Liver (tissue), 9 donors: ENCODE measurements around the gene ACER2. TPM values are rescaled to one million over a fixed set of nuclear protein-coding genes. Genes with fewer than 3 reads are reported as not detected.
"Not testable (repeated sequence)": the region's sequence is repeated elsewhere in the genome, so short reads cannot be mapped to it uniquely, and the experiment has no call there.

ENCODE experiments used
- DNase-seq: peaks from one replicate; pipeline ENCODE4 v3.0.0-alpha.2; 2017; ENCODE audit warnings: low spot score
- H3K27ac ChIP-seq, 2 donors: one replicate each; pipeline ENCODE4 v1.7.0; 2013; ENCODE audit warnings: inconsistent platforms in 2 of 2, low read length in 2 of 2, control low read depth in 1 of 2, low read depth in 1 of 2, mild to moderate bottlenecking in 1 of 2
- H3K27me3 ChIP-seq, 4 donors: one replicate each; pipeline versions ENCODE4 v1.6.1 to v1.7.0; 2013; ENCODE audit warnings: low read length in 3 of 4, inconsistent platforms in 1 of 4, mild to moderate bottlenecking in 1 of 4, moderate library complexity in 1 of 4; ENCODE audit not compliant: control insufficient read depth in 4 of 4, insufficient read depth in 4 of 4
- H3K36me3 ChIP-seq, 4 donors: one replicate each; pipeline versions ENCODE4 v1.6.1 to v1.7.0; 2013; ENCODE audit warnings: low read length in 3 of 4, mild to moderate bottlenecking in 3 of 4, low read depth in 1 of 4, moderate library complexity in 1 of 4; ENCODE audit not compliant: control insufficient read depth in 4 of 4, insufficient read depth in 3 of 4
- H3K4me1 ChIP-seq, 4 donors: one replicate each; pipeline versions ENCODE4 v1.6.1 to v1.7.0; 2013; ENCODE audit warnings: low read length in 3 of 4, mild to moderate bottlenecking in 3 of 4, moderate library complexity in 1 of 4; ENCODE audit not compliant: control insufficient read depth in 4 of 4, insufficient read depth in 4 of 4
- H3K4me3 ChIP-seq, 3 donors: one replicate each; pipeline versions ENCODE4 v1.6.1 to v1.7.0; 2013; ENCODE audit warnings: low read length in 3 of 3, control low read depth in 1 of 3, low read depth in 1 of 3, mild to moderate bottlenecking in 1 of 3
- H3K9ac ChIP-seq, 2 donors: one replicate each; pipeline ENCODE4 v1.7.0; 2013; ENCODE audit warnings: low read length in 2 of 2, mild to moderate bottlenecking in 2 of 2, moderate library complexity in 2 of 2, control low read depth in 1 of 2, low read depth in 1 of 2
- H3K9me3 ChIP-seq, 4 donors: one replicate each; pipeline versions ENCODE4 v1.6.1 to v1.7.0; 2013; ENCODE audit warnings: low read length in 3 of 4; ENCODE audit not compliant: control insufficient read depth in 4 of 4
- ATF3 ChIP-seq: IDR thresholded peaks from 2 replicates; pipeline ENCODE4 v1.6.1; 2016; ENCODE audit warnings: antibody characterized with exemption
- EGR1 ChIP-seq, 2 donors: IDR thresholded peaks; 2 replicates each; pipeline ENCODE4 v1.6.1; 2016 to 2018; ENCODE audit warnings: antibody characterized with exemption in 2 of 2, low read depth in 2 of 2
- FOXA1 ChIP-seq: IDR thresholded peaks from 2 replicates; pipeline ENCODE4 v1.6.1; 2016; ENCODE audit warnings: antibody characterized with exemption
- FOXA2 ChIP-seq: IDR thresholded peaks from 2 replicates; pipeline ENCODE4 v1.6.1; 2016; ENCODE audit warnings: antibody characterized with exemption
- GABPA ChIP-seq, 2 donors: IDR thresholded peaks in 1 of 2; conservative IDR thresholded peaks in 1 of 2; 2 replicates each; pipeline ENCODE4 v1.6.1; 2016; ENCODE audit warnings: antibody characterized with exemption in 2 of 2, mild to moderate bottlenecking in 1 of 2, moderate library complexity in 1 of 2
- HNF4A ChIP-seq, 2 donors: conservative IDR thresholded peaks; 2 replicates each; pipeline ENCODE4 v1.6.1; 2016; ENCODE audit warnings: antibody characterized with exemption in 2 of 2, mild to moderate bottlenecking in 2 of 2
- HNF4G ChIP-seq: IDR thresholded peaks from 2 replicates; pipeline ENCODE4 v1.6.1; 2016; ENCODE audit warnings: antibody characterized with exemption
- NR2F2 ChIP-seq: IDR thresholded peaks from 2 replicates; pipeline ENCODE4 v1.6.1; 2016; ENCODE audit warnings: antibody characterized with exemption
- SP1 ChIP-seq: IDR thresholded peaks from 2 replicates; pipeline ENCODE4 v1.6.1; 2018; ENCODE audit warnings: antibody characterized with exemption, mild to moderate bottlenecking
- TAF1 ChIP-seq: conservative IDR thresholded peaks from 2 replicates; pipeline ENCODE4 v1.6.1; 2016; ENCODE audit warnings: antibody characterized with exemption, mild to moderate bottlenecking
- YY1 ChIP-seq: IDR thresholded peaks from 2 replicates; pipeline ENCODE4 v1.6.1; 2016; ENCODE audit warnings: antibody characterized with exemption, mild to moderate bottlenecking
- ZBTB33 ChIP-seq: IDR thresholded peaks from 2 replicates; pipeline ENCODE4 v1.6.1; 2016; ENCODE audit warnings: antibody characterized with exemption
- WGBS: extraction: QIAGEN DNeasy Blood & Tissue Kit; methylation state at CpG from one replicate; pipeline ENCODE4 v1.1.7; 2013; 5-methylcytosine and 5-hydroxymethylcytosine counted together
- polyA plus RNA-seq, 2 donors: library from polyadenylated mRNA; stranded (reverse) in 1 of 2; unstranded in 1 of 2; fragments of 200-250 nt in 1 of 2; fragments of >200 nt in 1 of 2; fragmentation: Nextera tagmentation in 1 of 2; extraction: Ambion mirVana in 1 of 2; gene quantifications; one replicate each; pipeline versions ENCODE4 v1.2.1 to v1.2.3, GENCODE V29; 2013 to 2015
- total RNA-seq, 2 donors: library from RNA; depleted of rRNA; stranded (reverse); fragments of >200 nt; gene quantifications; one replicate each; pipeline ENCODE4 v1.2.3, GENCODE V29; 2014
- TF ChIP-seq, protein P1 (sequence below): IDR thresholded peaks from 2 replicates; pipeline ENCODE4 v1.6.1; 2016; ENCODE audit warnings: antibody characterized with exemption
- TF ChIP-seq, protein P2 (sequence below): fragments of 150-350 bp; IDR thresholded peaks from 2 replicates; pipeline ENCODE4 v1.5.1; 2017; ENCODE audit warnings: improper control_type of control experiment, low read depth, low read length; ENCODE audit not compliant: missing input control
- donor health status: healthy.
- donor health status: healthy.
- donor health status: healthy.
- donor health status: healthy.
- donor health status: healthy.

ACER2 gene
- total and polyA plus RNA-seq, 4 donors = 0.47 to 4.0 (median 1.9) TPM

- TF ChIP-seq FOXA2 = no peak
- no peak for TF ChIP-seq FOXA1
- TF ChIP-seq ATF3 = no peak
- TF ChIP-seq SP1 = no peak
- TF ChIP-seq HNF4A (conservative IDR thresholded peaks at IDR 0.05) = no peak
- TF ChIP-seq GABPA (IDR thresholded peaks at IDR 0.05 in 1 of 2, conservative IDR thresholded peaks at IDR 0.05 in 1 of 2) = no peak
- TF ChIP-seq, protein P1, sequence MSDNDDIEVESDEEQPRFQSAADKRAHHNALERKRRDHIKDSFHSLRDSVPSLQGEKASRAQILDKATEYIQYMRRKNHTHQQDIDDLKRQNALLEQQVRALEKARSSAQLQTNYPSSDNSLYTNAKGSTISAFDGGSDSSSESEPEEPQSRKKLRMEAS = no peak
- no peak for TF ChIP-seq EGR1 (IDR thresholded peaks at IDR 0.05; ENCODE audit: low read depth in 2 of 2)
- TF ChIP-seq NR2F2 = no peak
- no peak for TF ChIP-seq HNF4G
- Histone ChIP-seq H3K36me3 (no peaks in the 10 kb centered on the region), H3K4me3 (no peak overlapping the region), H3K27ac (no peak overlapping the region), H3K9me3 (no peaks in the 10 kb centered on the region), H3K4me1 (no peaks in the 10 kb centered on the region), H3K9ac (no peak overlapping the region), H3K27me3 (no peaks in the 10 kb centered on the region)
- 76% methylated on average over 2 of the region's 2 CpGs for WGBS
- DNase-seq = no peak
Measured at GRCh38 chr9:19387317-19387716, 21.5 kb upstream of the ACER2 start.

GRCh38 chr9:19389539-19389938, 19.3 kb upstream of the ACER2 start:
- H3K9ac ChIP-seq, DNase-seq, H3K4me3 ChIP-seq, H3K4me1 ChIP-seq, H3K27ac ChIP-seq, H3K36me3 ChIP-seq, H3K9me3 ChIP-seq, H3K27me3 ChIP-seq: not testable (repeated sequence)
- 98% methylated on average over 4 of the region's 4 CpGs for WGBS

DNA sequence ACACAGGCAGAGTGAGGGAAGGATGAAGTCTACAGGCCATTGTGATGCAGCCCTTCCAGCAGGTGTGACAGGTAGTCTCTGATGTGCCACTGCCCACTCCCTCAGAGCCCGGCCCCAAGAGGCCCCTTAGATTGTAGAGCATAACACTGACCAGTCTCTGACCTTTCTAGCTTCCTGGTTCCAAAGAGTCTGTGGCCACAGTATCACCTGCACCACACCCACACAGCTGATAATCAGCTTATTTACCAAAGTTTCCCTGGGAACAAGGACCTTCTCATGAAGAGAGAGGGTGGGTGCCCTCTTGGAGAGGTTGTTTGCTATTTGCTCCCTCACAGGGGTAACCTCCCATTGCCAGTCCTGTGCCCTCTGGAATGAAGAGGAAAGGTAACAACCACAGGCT, 11.0 kb upstream of the ACER2 start:
- no peak overlapping the region for H3K27ac ChIP-seq
- H3K27me3 ChIP-seq = no peaks in the 10 kb centered on the region
- no peak overlapping the region for H3K9ac ChIP-seq
- H3K4me1 ChIP-seq = no peaks in the 10 kb centered on the region
- WGBS = 50% methylated on average over 1 of the region's 1 CpG
- no peaks in the 10 kb centered on the region for H3K36me3 ChIP-seq
- TF ChIP-seq YY1 = no peak
- no peak for TF ChIP-seq TAF1
- TF ChIP-seq ATF3 = no peak
- no peak for TF ChIP-seq HNF4G
- no peak for TF ChIP-seq ZBTB33
- TF ChIP-seq, protein P1 = no peak
- no peak for TF ChIP-seq FOXA2
- no peak for TF ChIP-seq SP1
- no peak for TF ChIP-seq HNF4A (conservative IDR thresholded peaks at IDR 0.05)
- no peak for TF ChIP-seq FOXA1
- TF ChIP-seq NR2F2 = no peak
- TF ChIP-seq, protein P2, sequence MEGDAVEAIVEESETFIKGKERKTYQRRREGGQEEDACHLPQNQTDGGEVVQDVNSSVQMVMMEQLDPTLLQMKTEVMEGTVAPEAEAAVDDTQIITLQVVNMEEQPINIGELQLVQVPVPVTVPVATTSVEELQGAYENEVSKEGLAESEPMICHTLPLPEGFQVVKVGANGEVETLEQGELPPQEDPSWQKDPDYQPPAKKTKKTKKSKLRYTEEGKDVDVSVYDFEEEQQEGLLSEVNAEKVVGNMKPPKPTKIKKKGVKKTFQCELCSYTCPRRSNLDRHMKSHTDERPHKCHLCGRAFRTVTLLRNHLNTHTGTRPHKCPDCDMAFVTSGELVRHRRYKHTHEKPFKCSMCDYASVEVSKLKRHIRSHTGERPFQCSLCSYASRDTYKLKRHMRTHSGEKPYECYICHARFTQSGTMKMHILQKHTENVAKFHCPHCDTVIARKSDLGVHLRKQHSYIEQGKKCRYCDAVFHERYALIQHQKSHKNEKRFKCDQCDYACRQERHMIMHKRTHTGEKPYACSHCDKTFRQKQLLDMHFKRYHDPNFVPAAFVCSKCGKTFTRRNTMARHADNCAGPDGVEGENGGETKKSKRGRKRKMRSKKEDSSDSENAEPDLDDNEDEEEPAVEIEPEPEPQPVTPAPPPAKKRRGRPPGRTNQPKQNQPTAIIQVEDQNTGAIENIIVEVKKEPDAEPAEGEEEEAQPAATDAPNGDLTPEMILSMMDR = no peak
- no peak for DNase-seq
- no peaks in the 10 kb centered on the region for H3K9me3 ChIP-seq
- H3K4me3 ChIP-seq = no peak overlapping the region

DNA sequence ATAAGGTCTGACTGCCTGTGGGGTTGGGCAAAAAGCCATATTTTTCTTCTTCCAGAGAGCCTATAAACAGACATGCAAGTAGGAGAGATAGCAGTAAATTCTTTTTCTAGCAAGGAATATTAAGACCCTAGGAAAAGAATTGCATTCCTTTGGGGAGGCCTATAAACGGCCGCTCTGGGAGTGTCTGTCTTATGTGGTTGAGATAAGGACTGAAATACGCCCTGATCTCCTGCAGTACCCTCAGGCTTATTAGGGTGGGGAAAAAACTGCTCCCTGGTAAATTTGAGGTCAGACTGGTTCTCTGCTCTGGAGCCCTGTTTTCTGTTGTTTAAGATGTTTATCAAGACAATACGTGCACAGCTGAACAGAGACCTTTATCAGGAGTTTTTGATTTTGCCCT, 5.6 kb upstream of the ACER2 start:
- not testable (repeated sequence) for DNase-seq, H3K9ac ChIP-seq, H3K27me3 ChIP-seq, H3K4me3 ChIP-seq, H3K9me3 ChIP-seq, H3K36me3 ChIP-seq, H3K4me1 ChIP-seq, H3K27ac ChIP-seq
- 80% methylated on average over 4 of the region's 4 CpGs for WGBS
